Testis (tissue), 3 donors: ENCODE data around the gene COL23A1. TPM values are rescaled to one million over a fixed set of nuclear protein-coding genes. Genes with fewer than 3 reads are reported as not detected.

Source experiments
- DNase-seq: peaks from one replicate; pipeline ENCODE4 v3.0.0-alpha.2; 2019
- H3K27ac ChIP-seq, 2 donors: fragments of 200-600 bp; sonication (generic); one replicate each; pipeline ENCODE4 v1.5.1; 2019
- H3K27me3 ChIP-seq: fragments of 200-600 bp; sonication (generic); one replicate; pipeline ENCODE4 v1.5.1; 2019
- H3K36me3 ChIP-seq: fragments of 200-600 bp; sonication (generic); one replicate; pipeline ENCODE4 v1.5.1; 2017; ENCODE audit warnings: low read depth; ENCODE audit errors: missing control alignments
- H3K4me1 ChIP-seq: fragments of 200-600 bp; sonication (generic); one replicate; pipeline ENCODE4 v1.5.1; 2019
- H3K4me3 ChIP-seq, 2 donors: fragments of 200-600 bp; sonication (generic); one replicate each; pipeline ENCODE4 v1.5.1; 2017 to 2019
- H3K9me3 ChIP-seq: fragments of 200-600 bp; sonication (generic); one replicate; pipeline ENCODE4 v1.5.1; 2017
- POLR2A ChIP-seq: fragments of 450-650 bp; IDR thresholded peaks from one replicate; pipeline ENCODE4 v1.6.1; 2017; ENCODE audit warnings: antibody characterized with exemption, mild to moderate bottlenecking, moderate library complexity
- WGBS, 2 donors: methylation state at CpG; one replicate each; pipeline ENCODE4 v1.1.5; 2018; 5-methylcytosine and 5-hydroxymethylcytosine counted together
- intact Hi-C: fragments of 100-400 bp; cut with DNase I; formaldehyde crosslinking; loops from one replicate; pipeline ENCODE4 v1.15.1; 2023; ENCODE audit warnings: low total_unique reads
- polyA plus RNA-seq: library from polyadenylated mRNA; stranded (reverse); fragments of 350-450 nt; fragmentation: Illumina TruSeq; extraction: RNeasy Lipid Tissue Mini Kit (QIAGEN cat#74804); gene quantifications from one replicate; pipeline ENCODE4 v1.2.3, GENCODE V29; 2014; ENCODE audit warnings: low read depth, low replicate concordance; ENCODE audit not compliant: insufficient read depth
- total RNA-seq, 2 donors: library from RNA; depleted of rRNA; stranded (reverse); fragments of >200 nt; gene quantifications; one replicate each; pipeline ENCODE4 v1.2.3, GENCODE V29; 2016
- TF ChIP-seq, protein P1 (sequence below), 3 experiments: fragments of 450-650 bp in 2 of 3; fragments of 200-600 bp in 1 of 3; sonication (generic) in 1 of 3; IDR thresholded peaks; one replicate each; pipeline ENCODE4 v1.5.1; 2016 to 2019; ENCODE audit warnings: antibody characterized with exemption in 3 of 3, mild to moderate bottlenecking in 2 of 3, moderate library complexity in 1 of 3

Gene COL23A1
- total and polyA plus RNA-seq, 3 donors from 2014 or later, result 4.3 to 5.5 (median 5.0) TPM

DNA sequence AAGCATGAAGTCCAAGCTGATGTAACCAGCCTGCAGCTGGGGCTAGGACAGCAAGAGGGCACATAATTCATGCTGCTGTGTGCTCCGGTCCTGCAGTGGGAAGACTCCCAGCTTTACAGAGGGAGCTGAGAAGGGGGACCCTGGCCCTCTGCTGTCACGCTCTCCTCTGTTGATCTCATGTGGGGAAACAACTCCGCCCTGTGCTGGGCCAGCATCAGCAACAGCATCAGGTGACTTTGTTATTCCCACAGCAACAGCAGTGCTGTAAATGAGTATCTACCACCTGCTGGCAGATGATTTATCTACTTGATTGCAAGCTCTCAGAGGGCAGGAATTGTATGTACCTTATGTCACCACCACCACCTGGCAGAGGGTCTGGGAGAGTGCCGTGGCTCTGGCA lies 176.2 kb downstream of the COL23A1 start:
- intact Hi-C loops, result no loop called here

DNA sequence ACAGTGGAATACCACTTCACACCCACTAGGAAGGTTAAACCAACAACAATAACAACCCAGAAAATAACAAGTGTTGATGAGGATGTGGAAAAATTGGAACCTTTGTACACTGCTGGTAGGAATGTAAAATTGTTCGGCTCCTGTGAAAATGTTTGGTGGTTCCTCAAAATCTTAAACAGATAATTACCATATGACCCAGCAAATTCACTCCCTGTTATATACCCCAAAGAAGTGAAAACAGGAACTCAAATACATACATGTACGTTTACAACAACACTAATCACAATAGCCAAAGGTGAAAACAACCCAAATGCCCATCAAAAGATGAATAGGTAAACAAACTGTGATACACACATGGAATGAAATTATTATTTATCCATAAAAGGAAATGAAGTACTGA lies 179.1 kb downstream of the COL23A1 start:
- intact Hi-C loops, result no loop called here

More for the DNA sequence above, 176.2 kb downstream of the COL23A1 start:
- no peaks in the 10 kb centered on the region for H3K36me3 ChIP-seq
- H3K27me3 ChIP-seq, result no peaks in the 10 kb centered on the region
- H3K9me3 ChIP-seq, result no peaks in the 10 kb centered on the region
- H3K27ac ChIP-seq, result no peak overlapping the region
- no peak for TF ChIP-seq POLR2A
- TF ChIP-seq, protein P1, sequence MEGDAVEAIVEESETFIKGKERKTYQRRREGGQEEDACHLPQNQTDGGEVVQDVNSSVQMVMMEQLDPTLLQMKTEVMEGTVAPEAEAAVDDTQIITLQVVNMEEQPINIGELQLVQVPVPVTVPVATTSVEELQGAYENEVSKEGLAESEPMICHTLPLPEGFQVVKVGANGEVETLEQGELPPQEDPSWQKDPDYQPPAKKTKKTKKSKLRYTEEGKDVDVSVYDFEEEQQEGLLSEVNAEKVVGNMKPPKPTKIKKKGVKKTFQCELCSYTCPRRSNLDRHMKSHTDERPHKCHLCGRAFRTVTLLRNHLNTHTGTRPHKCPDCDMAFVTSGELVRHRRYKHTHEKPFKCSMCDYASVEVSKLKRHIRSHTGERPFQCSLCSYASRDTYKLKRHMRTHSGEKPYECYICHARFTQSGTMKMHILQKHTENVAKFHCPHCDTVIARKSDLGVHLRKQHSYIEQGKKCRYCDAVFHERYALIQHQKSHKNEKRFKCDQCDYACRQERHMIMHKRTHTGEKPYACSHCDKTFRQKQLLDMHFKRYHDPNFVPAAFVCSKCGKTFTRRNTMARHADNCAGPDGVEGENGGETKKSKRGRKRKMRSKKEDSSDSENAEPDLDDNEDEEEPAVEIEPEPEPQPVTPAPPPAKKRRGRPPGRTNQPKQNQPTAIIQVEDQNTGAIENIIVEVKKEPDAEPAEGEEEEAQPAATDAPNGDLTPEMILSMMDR (IDR thresholded peaks at IDR 0.05), result no peak
- no peaks in the 10 kb centered on the region for H3K4me1 ChIP-seq
- WGBS, 2 donors, result 70 to 87% methylated on average over 4 of the region's 4 CpGs
- H3K4me3 ChIP-seq, result no peak overlapping the region
- DNase-seq, result no peak

DNA sequence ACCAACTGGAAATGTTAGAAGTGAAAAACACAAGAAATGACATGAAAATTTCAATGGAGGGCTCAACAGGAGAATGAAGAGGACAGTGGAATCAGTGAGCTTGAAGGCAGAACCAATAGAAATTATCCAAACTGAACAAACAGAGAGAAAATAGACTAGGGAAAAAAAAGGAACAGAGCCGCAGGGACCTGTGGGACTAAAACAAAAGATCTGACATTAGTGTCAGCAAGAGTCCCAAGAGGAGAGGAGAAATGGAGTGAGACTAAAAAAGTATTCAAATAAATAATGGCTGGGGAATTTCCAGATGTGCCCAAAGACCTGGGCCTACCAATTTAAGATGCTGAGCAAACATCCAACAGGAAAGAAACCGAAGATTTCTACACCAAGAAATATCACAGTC lies 182.5 kb downstream of the COL23A1 start:
- H3K4me1 ChIP-seq, result no peaks in the 10 kb centered on the region
- H3K27ac ChIP-seq, result no peak overlapping the region
- H3K36me3 ChIP-seq, result no peaks in the 10 kb centered on the region
- H3K4me3 ChIP-seq, result no peak overlapping the region
- TF ChIP-seq POLR2A, result no peak
- TF ChIP-seq, protein P1 (IDR thresholded peaks at IDR 0.05), result no peak
- no peaks in the 10 kb centered on the region for H3K27me3 ChIP-seq
- intact Hi-C loops, result no loop called here
- WGBS, 2 donors, result 95% methylated on average over 2 of the region's 2 CpGs
- DNase-seq, result no peak
- H3K9me3 ChIP-seq, result no peaks in the 10 kb centered on the region

More for the DNA sequence above, 179.1 kb downstream of the COL23A1 start:
- DNase-seq, result no peak
- WGBS, 2 donors, result 76 to 78% methylated on average over 2 of the region's 2 CpGs
- Histone ChIP-seq H3K4me1 (no peaks in the 10 kb centered on the region), H3K27ac (no peak overlapping the region), H3K27me3 (no peaks in the 10 kb centered on the region), H3K9me3 (no peaks in the 10 kb centered on the region), H3K36me3 (no peaks in the 10 kb centered on the region), H3K4me3 (no peak overlapping the region)
- no peak for TF ChIP-seq POLR2A
- TF ChIP-seq, protein P1 (IDR thresholded peaks at IDR 0.05), result no peak

DNA sequence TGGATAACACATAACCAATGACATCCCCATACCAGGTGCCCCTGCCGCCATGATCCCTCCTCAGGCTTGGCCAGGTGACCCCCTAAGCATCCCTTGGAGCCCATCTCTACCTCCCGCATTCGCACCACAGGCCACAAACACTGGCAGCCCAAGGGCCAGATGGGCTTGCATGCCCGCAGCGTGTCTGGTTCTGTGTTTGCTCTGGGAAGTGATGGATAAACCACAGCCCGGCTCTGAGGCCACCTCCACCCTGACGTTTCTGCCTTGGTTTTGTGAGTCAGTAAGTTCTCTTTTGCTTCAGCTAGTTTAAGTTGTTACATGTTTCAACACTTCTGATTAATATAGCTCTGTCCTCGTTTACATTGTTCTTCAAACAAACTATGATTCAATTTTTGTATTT lies 185.2 kb downstream of the COL23A1 start:
- no peaks in the 10 kb centered on the region for H3K9me3 ChIP-seq
- H3K36me3 ChIP-seq, result no peaks in the 10 kb centered on the region
- H3K4me3 ChIP-seq, result no peak overlapping the region
- no peak overlapping the region for H3K27ac ChIP-seq
- no peak for DNase-seq
- TF ChIP-seq, protein P1 (IDR thresholded peaks at IDR 0.05), result no peak
- no peak for TF ChIP-seq POLR2A
- intact Hi-C loops, result no loop called here
- WGBS, 2 donors, result 86 to 87% methylated on average over 8 of the region's 8 CpGs
- no peaks in the 10 kb centered on the region for H3K27me3 ChIP-seq
- no peaks in the 10 kb centered on the region for H3K4me1 ChIP-seq

DNA sequence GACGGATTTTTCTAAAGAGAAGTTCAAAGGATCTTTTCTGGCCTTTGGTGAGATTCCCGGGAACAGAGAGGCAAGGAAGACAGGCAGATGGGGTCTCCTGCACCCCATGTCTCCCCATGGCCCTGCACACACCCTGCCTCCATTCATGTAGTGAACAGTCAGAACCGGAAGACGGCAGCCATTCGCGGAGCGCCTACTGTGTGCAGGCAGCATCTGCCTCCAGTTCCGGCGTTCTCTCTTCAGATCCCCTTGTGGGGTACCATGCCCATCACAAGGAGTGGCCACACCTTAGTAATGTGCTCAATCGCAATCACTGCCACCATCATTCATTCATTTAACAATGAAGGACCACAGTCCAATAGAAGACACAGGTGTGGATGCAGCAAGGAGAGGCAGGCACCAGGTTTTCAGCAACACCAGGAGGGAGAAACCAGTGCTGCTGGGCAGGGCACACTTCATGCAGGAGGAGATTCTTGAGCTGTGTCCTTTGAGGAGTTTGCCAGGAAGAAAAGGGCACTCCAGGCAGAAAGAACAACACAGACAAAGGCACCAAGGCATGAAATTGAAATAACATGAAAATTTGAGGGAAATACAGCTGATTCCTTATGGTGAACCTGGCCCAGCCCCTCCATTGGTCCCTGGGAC lies 186.1 kb downstream of the COL23A1 start:
- Histone ChIP-seq H3K27me3 (no peaks in the 10 kb centered on the region), H3K27ac (no peak overlapping the region), H3K36me3 (no peaks in the 10 kb centered on the region), H3K4me3 (no peak overlapping the region), H3K9me3 (no peaks in the 10 kb centered on the region), H3K4me1 (no peaks in the 10 kb centered on the region)
- TF ChIP-seq, protein P1 (IDR thresholded peaks at IDR 0.05), result no peak
- TF ChIP-seq POLR2A, result no peak
- intact Hi-C loops, result no loop called here
- no peak for DNase-seq
- WGBS, 2 donors, result 85 to 96% methylated on average over 10 of the region's 10 CpGs
